Measurements from ENCODE around the gene GATB. TPM values are rescaled to one million over a fixed set of nuclear protein-coding genes. Genes with fewer than 3 reads are reported as not detected.

The GATB gene
- total and polyA plus RNA-seq, 2 experiments from 2014 or later, result 19.4 to 20.1 TPM

DNA sequence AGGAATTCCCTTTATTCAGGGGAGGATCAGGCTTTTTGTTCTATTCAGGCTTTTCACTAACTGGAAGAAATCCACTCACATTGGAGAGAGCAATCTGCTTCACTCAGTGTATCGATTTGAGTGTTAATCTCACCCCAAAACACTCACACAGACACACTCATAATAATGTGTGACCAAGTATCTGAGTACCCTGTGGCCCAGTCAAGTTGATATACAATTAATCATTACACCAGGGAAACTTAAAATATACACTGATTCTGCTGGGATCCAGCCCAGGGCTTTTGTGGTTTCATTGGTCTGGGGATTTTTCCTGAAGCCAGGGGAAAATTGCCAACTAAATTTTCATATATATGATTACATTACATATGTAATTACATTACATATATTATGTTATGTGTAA, 44.0 kb upstream of the GATB start:
- WGBS (ENCODE audit: low lambda C conversion rate, missing lambda C conversion rate), result 73% methylated on average over 1 of the region's 1 CpG

DNA sequence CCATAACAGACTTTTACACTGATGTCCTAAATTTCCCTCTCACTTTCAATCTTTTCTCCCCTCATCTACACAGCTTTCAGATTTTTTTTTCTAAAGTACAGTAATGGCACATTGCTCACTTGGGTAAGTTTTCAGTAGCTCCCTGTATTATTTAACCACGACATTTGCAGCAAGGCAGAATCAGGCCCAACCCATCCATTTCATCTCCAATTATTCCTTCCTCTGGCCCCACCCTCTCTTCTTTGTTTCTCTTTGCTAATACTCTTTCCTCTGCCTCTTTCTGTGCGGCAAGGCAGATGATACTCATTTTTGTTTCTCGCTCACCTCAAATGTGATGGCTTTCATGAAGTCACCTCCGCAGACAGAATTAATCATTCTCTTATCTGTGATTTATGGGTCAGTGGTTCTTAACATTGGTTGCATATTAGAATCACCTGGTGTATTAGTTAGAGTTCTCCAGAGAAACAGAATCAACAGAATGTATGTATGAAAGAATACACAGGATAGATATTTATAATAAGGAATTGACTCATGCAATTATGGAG, 43.4 kb upstream of the GATB start:
- no peak overlapping the region for H2AFZ ChIP-seq
- H3K79me2 ChIP-seq, result no peaks in the 10 kb centered on the region
- no peaks in the 10 kb centered on the region for H3K9me2 ChIP-seq (replicated peaks; ENCODE audit: insufficient read depth)
- DNase-seq (ENCODE audit: low spot score), result no peak
- H3K9me3 ChIP-seq (ENCODE audit: low read depth), result no peaks in the 10 kb centered on the region
- peaks cover 6% of the 10 kb centered on the region for H3K4me1 ChIP-seq (ENCODE audit: insufficient read depth)
- no peaks in the 10 kb centered on the region for H3K27me3 ChIP-seq
- H3K36me3 ChIP-seq (replicated peaks; ENCODE audit: insufficient read depth, low read depth), result no peaks in the 10 kb centered on the region
- no peak overlapping the region for H3K4me3 ChIP-seq
- H3K4me2 ChIP-seq, result no peak overlapping the region
- WGBS (ENCODE audit: low lambda C conversion rate, missing lambda C conversion rate), result 95% methylated on average over 4 of the region's 4 CpGs
- no peak overlapping the region for H3K27ac ChIP-seq
- TF ChIP-seq EZH2phosphoT487 (IDR thresholded peaks at IDR 0.05; ENCODE audit: low read depth, severe bottlenecking, unreplicated experiment) (no peak), CTCF (IDR thresholded peaks at IDR 0.05; ENCODE audit: poor library complexity) (no peak), EZH2 (IDR thresholded peaks at IDR 0.05; ENCODE audit: borderline replicate concordance) (no peak)
- no peaks in the 10 kb centered on the region for H4K20me1 ChIP-seq (ENCODE audit: insufficient read depth, poor library complexity, severe bottlenecking)

More for the DNA sequence above, 44.0 kb upstream of the GATB start:
- peaks cover 6% of the 10 kb centered on the region for H3K4me1 ChIP-seq (ENCODE audit: insufficient read depth)
- H3K27me3 ChIP-seq, result no peaks in the 10 kb centered on the region
- H3K27ac ChIP-seq, result no peak overlapping the region
- H3K4me3 ChIP-seq, result no peak overlapping the region
- no peaks in the 10 kb centered on the region for H4K20me1 ChIP-seq (ENCODE audit: insufficient read depth, poor library complexity, severe bottlenecking)
- H3K9me2 ChIP-seq (replicated peaks; ENCODE audit: insufficient read depth), result no peaks in the 10 kb centered on the region
- no peaks in the 10 kb centered on the region for H3K79me2 ChIP-seq
- no peak for DNase-seq (ENCODE audit: low spot score)
- no peaks in the 10 kb centered on the region for H3K36me3 ChIP-seq (replicated peaks; ENCODE audit: insufficient read depth, low read depth)
- H3K4me2 ChIP-seq, result no peak overlapping the region
- no peaks in the 10 kb centered on the region for H3K9me3 ChIP-seq (ENCODE audit: low read depth)
- H2AFZ ChIP-seq, result no peak overlapping the region
- no peak for TF ChIP-seq EZH2 (IDR thresholded peaks at IDR 0.05; ENCODE audit: borderline replicate concordance)
- no peak for TF ChIP-seq EZH2phosphoT487 (IDR thresholded peaks at IDR 0.05; ENCODE audit: low read depth, severe bottlenecking, unreplicated experiment)
- no peak for TF ChIP-seq CTCF (IDR thresholded peaks at IDR 0.05; ENCODE audit: poor library complexity)

DNA sequence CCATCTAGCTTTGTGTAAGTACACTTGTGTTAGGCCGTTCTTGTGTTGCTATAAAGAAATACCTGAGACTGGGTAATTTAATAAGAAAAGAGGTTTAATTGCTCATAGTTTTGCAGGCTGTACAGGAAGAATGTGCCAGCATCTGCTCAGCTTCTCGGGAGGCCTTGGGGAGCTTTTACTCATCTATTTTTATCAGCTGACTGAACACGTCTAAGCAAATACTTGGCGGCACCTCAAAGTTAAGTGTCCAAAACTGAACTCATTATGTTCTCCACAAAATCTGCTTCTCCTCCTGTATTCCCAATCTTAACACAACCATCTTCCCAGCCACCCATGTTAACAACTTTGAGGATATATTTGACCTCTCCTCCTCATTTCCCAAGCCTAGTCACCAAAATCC, 42.4 kb upstream of the GATB start:
- no peak for DNase-seq (ENCODE audit: low spot score)
- H3K27me3 ChIP-seq, result no peaks in the 10 kb centered on the region
- TF ChIP-seq EZH2 (IDR thresholded peaks at IDR 0.05; ENCODE audit: borderline replicate concordance), result no peak
- TF ChIP-seq CTCF (IDR thresholded peaks at IDR 0.05; ENCODE audit: poor library complexity), result no peak
- no peak for TF ChIP-seq EZH2phosphoT487 (IDR thresholded peaks at IDR 0.05; ENCODE audit: low read depth, severe bottlenecking, unreplicated experiment)
- H3K4me2 ChIP-seq, result no peak overlapping the region
- no peaks in the 10 kb centered on the region for H3K9me2 ChIP-seq (replicated peaks; ENCODE audit: insufficient read depth)
- H3K36me3 ChIP-seq (replicated peaks; ENCODE audit: insufficient read depth, low read depth), result no peaks in the 10 kb centered on the region
- H3K79me2 ChIP-seq, result no peaks in the 10 kb centered on the region
- no peak overlapping the region for H3K27ac ChIP-seq
- no peak overlapping the region for H2AFZ ChIP-seq
- H3K4me1 ChIP-seq (ENCODE audit: insufficient read depth), result peaks cover 6% of the 10 kb centered on the region
- no peak overlapping the region for H3K4me3 ChIP-seq
- 91% methylated on average over 4 of the region's 4 CpGs for WGBS (ENCODE audit: low lambda C conversion rate, missing lambda C conversion rate)
- no peaks in the 10 kb centered on the region for H4K20me1 ChIP-seq (ENCODE audit: insufficient read depth, poor library complexity, severe bottlenecking)
- no peaks in the 10 kb centered on the region for H3K9me3 ChIP-seq (ENCODE audit: low read depth)

All from hepatocyte (in vitro differentiated cells).